Measurements from ENCODE around the gene UBAC2. TPM values are rescaled to one million over a fixed set of nuclear protein-coding genes. Genes with fewer than 3 reads are reported as not detected.

UBAC2 gene
- total and polyA plus RNA-seq, 2 of the 4 experiments (the other 2 are of a cell fraction) = 20.8 to 36.3 TPM

DNA sequence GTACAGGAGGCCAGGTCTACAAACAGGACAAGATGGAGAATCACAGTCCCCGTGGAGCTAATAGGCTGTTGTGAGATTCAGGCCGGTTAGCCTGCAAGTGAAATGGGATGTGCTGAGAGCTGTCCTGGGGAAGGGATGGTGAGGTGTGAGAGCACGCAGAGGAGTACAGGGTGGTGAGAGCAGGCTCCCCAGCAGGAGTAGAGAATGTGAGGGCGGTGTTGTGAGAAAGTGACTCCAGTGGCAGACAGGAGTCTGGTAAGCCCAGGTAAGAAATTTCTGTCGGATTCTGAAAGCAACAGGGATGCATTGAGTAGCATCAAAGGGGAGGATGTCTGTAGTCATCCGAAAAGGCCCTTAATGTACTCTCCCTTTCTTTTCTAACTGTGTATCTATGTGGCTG is 157.3 kb downstream of the UBAC2 start (continued):
- no peak for TF ChIP-seq CHD1 (IDR thresholded peaks at IDR 0.05; ENCODE audit: low read depth, low read length)
- TF ChIP-seq MAZ (IDR thresholded peaks at IDR 0.05; ENCODE audit: borderline replicate concordance, low read depth, low read length) = no peak

- CTCF ChIA-PET = interaction anchor here (1.1 kb wide), 1 partner anchor 78 kb away, joined by 4 read pairs; no protein-coding TSS in a partner anchor
- Histone ChIP-seq H2AFZ (replicated peaks; ENCODE audit: low read length, poor library complexity) (no peak overlapping the region), H3K9me1 (ENCODE audit: insufficient read depth, low read length) (peaks cover 19% of the 10 kb centered on the region), H2AK5ac (ENCODE audit: low read depth, low read length) (no peak overlapping the region), H3K4me3 (ENCODE audit: insufficient read depth, low read depth, low read length) (no peak overlapping the region), H3K9me3 (ENCODE audit: control insufficient read depth, insufficient read depth, low read length) (no peaks in the 10 kb centered on the region), H4K5ac (ENCODE audit: low read depth, low read length) (no peak overlapping the region), H3K56ac (ENCODE audit: extremely low read depth, insufficient read depth, low read length) (no peak overlapping the region), H2BK120ac (ENCODE audit: low read depth, low read length) (no peak overlapping the region), H3K23ac (ENCODE audit: low read depth, low read length) (no peak overlapping the region), H4K8ac (ENCODE audit: low read depth in 2 of 2, low read length in 2 of 2) (no peak overlapping the region), H3K27me3 (ENCODE audit: control insufficient read depth, insufficient read depth, low read length) (no peaks in the 10 kb centered on the region), H3K36me3 (ENCODE audit: control insufficient read depth, insufficient read depth, low read length) (peaks cover 3% of the 10 kb centered on the region), H3K14ac (replicated peaks; ENCODE audit: low read depth, low read length) (no peak overlapping the region), H2BK15ac (ENCODE audit: low read depth, low read length) (no peak overlapping the region), H2AK9ac (replicated peaks; ENCODE audit: low read depth, low read length, poor library complexity) (no peak overlapping the region), H3K4ac (ENCODE audit: low read depth, low read length) (no peak overlapping the region), H3K4me2 (ENCODE audit: low read depth, low read length) (no peak overlapping the region), H4K91ac (ENCODE audit: insufficient read depth, low read depth, low read length) (no peak overlapping the region), H2BK20ac (ENCODE audit: low read depth, low read length) (no peak overlapping the region), H3K27ac (ENCODE audit: insufficient read depth, low read length) (no peak overlapping the region), H3K18ac (ENCODE audit: low read depth, low read length) (no peak overlapping the region), H2BK5ac (ENCODE audit: low read depth, low read length, poor library complexity, severe bottlenecking) (no peak overlapping the region), H3K4me1 (ENCODE audit: control insufficient read depth, insufficient read depth, low read length) (peaks cover 17% of the 10 kb centered on the region), H3K79me1 (ENCODE audit: low read depth in 1 of 2, low read length in 2 of 2) (peaks cover 0 to 12% of the 10 kb centered on the region in 2 experiments; a peak in 2 of 4 replicates), H4K20me1 (ENCODE audit: insufficient read depth, low read length) (peaks cover 24% of the 10 kb centered on the region), H3K9ac (ENCODE audit: low read depth, low read length) (no peak overlapping the region)
- ATAC-seq (ENCODE audit: low read depth) (no peak), DNase-seq (no peak)
- in situ Hi-C loops (cut with MboI; ENCODE audit: low sequenced_read_pairs) (no loop called here), intact Hi-C loops (cut with micrococcal nuclease) (no loop called here), dilution Hi-C loops (cut with HindIII; ENCODE audit: low sequenced_read_pairs, unreplicated experiment) (no loop called here)
- 100% methylated on average over 2 of the region's 6 CpGs; no CpG with 5 or more reads in 1 of the 2 experiments for WGBS, 2 experiments (ENCODE audit: extremely low coverage in 2 of 2, insufficient read length in 1 of 2)
- no TSS peak for BruUV-seq (replicated peaks)
- POLR2A ChIA-PET (ENCODE audit: unreplicated experiment) = no interaction called here
- no peak for TF ChIP-seq MAFK (IDR thresholded peaks at IDR 0.05; ENCODE audit: low read depth, low read length)
- no peak for TF ChIP-seq CHD1 (IDR thresholded peaks at IDR 0.05; ENCODE audit: low read depth, low read length)
- no peak for TF ChIP-seq RCOR1 (IDR thresholded peaks at IDR 0.05; ENCODE audit: insufficient replicate concordance, low read length)
- TF ChIP-seq RFX5 (IDR thresholded peaks at IDR 0.05; ENCODE audit: low read depth, low read length) = no peak
- TF ChIP-seq CEBPB (IDR thresholded peaks at IDR 0.05; ENCODE audit: low read depth, low read length) = no peak
- TF ChIP-seq CTCF (conservative IDR thresholded peaks at IDR 0.05; ENCODE audit: low read depth, low read length) = no peak
- no peak for TF ChIP-seq MAZ (IDR thresholded peaks at IDR 0.05; ENCODE audit: borderline replicate concordance, low read depth, low read length)
- no peak for TF ChIP-seq MXI1 (IDR thresholded peaks at IDR 0.05; ENCODE audit: borderline replicate concordance, low read depth, low read length)
- TF ChIP-seq BHLHE40 (IDR thresholded peaks at IDR 0.05; ENCODE audit: low read depth, low read length) = no peak
- no peak for TF ChIP-seq RAD21 (IDR thresholded peaks at IDR 0.05; ENCODE audit: low read length)
- TF ChIP-seq, protein P1, sequence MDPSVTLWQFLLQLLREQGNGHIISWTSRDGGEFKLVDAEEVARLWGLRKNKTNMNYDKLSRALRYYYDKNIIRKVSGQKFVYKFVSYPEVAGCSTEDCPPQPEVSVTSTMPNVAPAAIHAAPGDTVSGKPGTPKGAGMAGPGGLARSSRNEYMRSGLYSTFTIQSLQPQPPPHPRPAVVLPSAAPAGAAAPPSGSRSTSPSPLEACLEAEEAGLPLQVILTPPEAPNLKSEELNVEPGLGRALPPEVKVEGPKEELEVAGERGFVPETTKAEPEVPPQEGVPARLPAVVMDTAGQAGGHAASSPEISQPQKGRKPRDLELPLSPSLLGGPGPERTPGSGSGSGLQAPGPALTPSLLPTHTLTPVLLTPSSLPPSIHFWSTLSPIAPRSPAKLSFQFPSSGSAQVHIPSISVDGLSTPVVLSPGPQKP (IDR thresholded peaks at IDR 0.05; ENCODE audit: borderline replicate concordance, low read depth, low read length) = no peak
- TF ChIP-seq POLR2A (IDR thresholded peaks at IDR 0.05; ENCODE audit: low read depth, low read length) = no peak
- no peak for TF ChIP-seq SMC3 (IDR thresholded peaks at IDR 0.05; ENCODE audit: low read depth, low read length)
- no peak for TF ChIP-seq NFE2L2 (IDR thresholded peaks at IDR 0.05; ENCODE audit: low read depth, low read length)
Observed at GRCh38 chr13:99359528-99359927, 158.9 kb downstream of the UBAC2 start.

Measured in IMR-90 (cell line).